Globus pallidus (tissue), 1 donor: ENCODE results near the gene CFAP99.
"Not testable (repeated sequence)": the region's sequence is repeated elsewhere in the genome, so short reads cannot be mapped to it uniquely, and the experiment has no call there.

Experiments used
- DNase-seq: peaks from one replicate; pipeline ENCODE4 v3.0.0-alpha.2; 2015; ENCODE audit warnings: low spot score

CFAP99 gene

GRCh38 chr4:2449051-2449450, 30.3 kb downstream of the CFAP99 start:
- no peak for DNase-seq

- no peak for DNase-seq
These were observed 31.0 kb downstream of the CFAP99 start for GRCh38 chr4:2449511-2450392.

GRCh38 chr4:2450394-2451035, 31.8 kb downstream of the CFAP99 start:
- DNase-seq: no peak

- no peak for DNase-seq
These were observed 32.3 kb downstream of the CFAP99 start for GRCh38 chr4:2451036-2451520.

GRCh38 chr4:2451821-2452785, 33.3 kb downstream of the CFAP99 start:
- DNase-seq: no peak

GRCh38 chr4:2457481-2458295, 38.9 kb downstream of the CFAP99 start:
- no peak for DNase-seq

- DNase-seq: no peak
These were observed 40.1 kb downstream of the CFAP99 start for GRCh38 chr4:2458546-2459491.

- no peak for DNase-seq
These were observed 41.0 kb downstream of the CFAP99 start for GRCh38 chr4:2459589-2460349.

GRCh38 chr4:2461246-2461960, 42.6 kb downstream of the CFAP99 start:
- DNase-seq: no peak

GRCh38 chr4:2462218-2462991, 43.6 kb downstream of the CFAP99 start:
- peak; percentile 71 for DNase-seq

- no peak for DNase-seq
These were observed 44.4 kb downstream of the CFAP99 start for GRCh38 chr4:2462992-2463762.

GRCh38 chr4:2465032-2465431, 46.3 kb downstream of the CFAP99 start:
- DNase-seq: no peak

GRCh38 chr4:2465544-2465943, 46.8 kb downstream of the CFAP99 start:
- not testable (repeated sequence) for DNase-seq

- peak; percentile 96 for DNase-seq
These were observed 49.9 kb downstream of the CFAP99 start, which contains the start of gene RNF4 for GRCh38 chr4:2468456-2469191. Gene RNF4, plus strand, starts transcription at chr4:2469106. Its CDS starts 21,388 bp downstream, at chr4:2490494.

- no peak for DNase-seq
These were observed 50.6 kb downstream of the CFAP99 start for GRCh38 chr4:2469192-2469984.
